Right ventricle myocardium inferior (tissue), 1 donor: ENCODE results near the gene DTHD1. TPM values are rescaled to one million over a fixed set of nuclear protein-coding genes. Genes with fewer than 3 reads are reported as not detected.

Experiments used
- ATAC-seq: fragments of 200-7000 bp; cut with Tn5 transposase; one replicate; pipeline ENCODE4 v1.9.1; 2020; ENCODE audit warnings: mild to moderate bottlenecking, moderate library complexity
- DNase-seq: peaks from one replicate; pipeline ENCODE4 v3.0.0; 2021; ENCODE audit errors: missing footprints
- intact Hi-C: fragments of 100-400 bp; cut with DNase I; formaldehyde crosslinking; loops from one replicate; pipeline ENCODE4 v1.11.0; 2022
- total RNA-seq: library from RNA; stranded (reverse); fragmentation: NEBNext Ultra II Directional; extraction: Animal tissue kit (Norgen Biotek cat#: 25700); gene quantifications from one replicate; pipeline ENCODE4 v1.2.1, GENCODE V29; 2021
- donor health status: DM: no; HTN: yes; CAD: no; lungs with severe emphysema.

DTHD1 gene
- total RNA-seq, 1 donor from 2014 or later = not detected

- ATAC-seq = no peak
- DNase-seq = no peak
These were observed 50.8 kb downstream of the DTHD1 start for GRCh38 chr4:36332023-36332781.

DNA sequence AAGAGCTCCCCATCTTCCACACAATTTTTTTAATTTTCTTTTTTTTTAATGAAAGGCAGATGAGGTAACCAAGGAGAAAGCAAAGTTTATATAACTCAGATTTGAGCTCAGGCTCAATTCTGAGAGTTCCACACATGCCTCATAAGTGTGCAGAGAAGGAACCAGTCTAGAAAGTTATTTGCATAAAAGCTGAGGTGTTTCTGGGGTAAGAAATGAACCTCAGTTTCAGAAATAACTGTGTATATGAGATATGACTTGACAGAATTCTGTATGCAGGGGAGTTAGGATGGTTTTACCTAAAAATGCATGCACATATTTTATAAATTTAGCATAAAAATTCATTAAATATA lies 51.3 kb downstream of the DTHD1 start:
- ATAC-seq (no peak), DNase-seq (no peak)
- intact Hi-C loops = no loop called here

More at GRCh38 chr4:36332023-36332781, 50.8 kb downstream of the DTHD1 start:
- intact Hi-C loops = no loop called here

DNA sequence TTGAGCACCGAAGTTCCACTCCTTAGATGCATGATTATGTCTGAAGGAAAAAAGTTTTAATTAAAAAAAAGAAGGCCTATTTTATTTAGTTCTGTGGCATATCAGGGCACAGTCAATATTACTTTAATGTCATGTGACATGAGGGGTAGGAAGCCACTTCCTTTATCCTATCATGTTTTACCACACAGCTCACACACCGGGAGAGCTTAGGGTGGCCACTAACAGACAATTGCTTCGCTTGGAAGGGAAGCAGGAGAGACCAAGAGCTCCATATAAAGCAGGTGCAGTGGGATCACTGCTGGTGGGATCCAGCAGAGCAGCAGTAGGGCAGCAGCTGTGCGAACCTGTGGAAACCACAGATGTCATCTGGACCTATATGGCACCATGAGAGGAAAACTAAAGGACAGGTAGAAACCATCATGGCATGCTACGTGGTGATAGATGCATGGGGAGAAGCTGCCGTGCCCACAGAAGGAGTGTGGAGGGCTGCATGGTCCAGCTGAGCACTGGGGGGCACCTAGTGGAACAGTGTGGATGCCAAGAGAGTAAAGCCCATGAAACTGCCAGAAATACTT lies 52.0 kb downstream of the DTHD1 start:
- intact Hi-C loops = no loop called here
- no peak for ATAC-seq
- no peak for DNase-seq

DNA sequence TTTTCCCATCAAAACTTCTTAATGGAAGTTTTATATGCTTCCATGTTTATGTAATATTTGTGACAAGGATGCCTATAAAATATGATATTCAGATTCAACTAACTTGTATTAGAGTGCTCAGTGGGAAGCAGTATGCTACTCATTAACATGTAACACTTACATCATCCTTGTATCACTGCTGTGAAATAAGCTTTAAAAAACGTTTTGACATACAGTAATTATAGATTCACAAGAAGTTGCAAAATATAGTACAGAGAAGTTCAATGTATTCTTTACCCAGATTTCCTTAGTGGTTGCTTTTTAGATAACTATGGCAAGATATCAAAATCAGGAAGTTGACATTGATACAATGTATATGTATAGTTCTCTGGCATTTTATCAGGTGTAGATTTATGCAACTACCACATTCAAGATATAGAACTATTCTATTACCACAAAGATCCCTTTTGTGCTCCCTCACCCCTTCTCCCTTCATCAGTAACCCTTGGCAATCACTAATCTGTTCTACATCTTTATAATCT lies 56.3 kb downstream of the DTHD1 start:
- intact Hi-C loops = no loop called here
- ATAC-seq (no peak), DNase-seq (no peak)

- intact Hi-C loops = no loop called here
- ATAC-seq = no peak
- DNase-seq = no peak
These were observed 57.6 kb downstream of the DTHD1 start for GRCh38 chr4:36338973-36339372.

GRCh38 chr4:36341936-36342335 lies 60.5 kb downstream of the DTHD1 start:
- intact Hi-C loops = loop anchor here (10.0 kb wide), 1 partner anchor 1043 kb away; no protein-coding TSS in a partner anchor
- no peak for DNase-seq

DNA sequence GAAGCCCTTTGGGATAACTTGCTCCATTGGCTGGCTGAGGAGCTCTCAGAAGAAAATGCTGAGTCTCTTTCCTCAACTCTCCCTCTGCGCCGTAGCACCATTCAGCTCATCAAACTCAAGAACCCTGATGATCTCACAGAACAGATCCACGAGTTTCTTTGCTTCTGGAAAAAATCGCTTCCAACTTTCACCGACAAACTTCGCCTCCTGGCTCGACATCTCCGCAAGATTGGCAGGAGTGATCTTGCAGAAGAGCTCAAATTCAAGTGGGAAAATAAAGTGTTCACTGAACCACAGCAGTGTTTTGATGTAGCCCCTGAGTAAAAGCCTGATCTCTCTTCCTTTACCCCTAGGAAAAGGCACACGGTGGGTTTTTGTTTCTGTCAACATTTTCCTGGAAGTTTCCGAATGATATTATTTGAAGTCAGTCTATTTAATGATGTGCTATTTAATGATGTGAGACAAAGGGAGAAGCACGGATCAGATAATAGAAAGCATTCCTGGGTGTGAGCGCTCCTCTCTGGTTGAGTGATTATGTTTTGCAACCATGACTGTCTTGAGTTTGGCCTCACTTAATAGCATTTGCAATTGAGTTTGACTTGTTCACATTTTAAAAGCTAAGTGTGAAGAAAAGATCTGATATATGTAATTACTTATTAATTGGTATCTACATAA lies 62.2 kb downstream of the DTHD1 start:
- ATAC-seq (no peak), DNase-seq (no peak)
- intact Hi-C loops = loop anchor here (10.0 kb wide), 1 partner anchor 1041 kb away; no protein-coding TSS in a partner anchor

More at GRCh38 chr4:36341936-36342335, 60.5 kb downstream of the DTHD1 start:
- ATAC-seq = no peak

- intact Hi-C loops = loop anchor here (10.0 kb wide), 1 partner anchor 1036 kb away; no protein-coding TSS in a partner anchor
- DNase-seq = no peak
- ATAC-seq = no peak
These were observed 67.1 kb downstream of the DTHD1 start for GRCh38 chr4:36348403-36348938.

- intact Hi-C loops = loop anchor here (10.0 kb wide), 1 partner anchor 1035 kb away; no protein-coding TSS in a partner anchor
- ATAC-seq = no peak
- DNase-seq = no peak
These were observed 68.6 kb downstream of the DTHD1 start for GRCh38 chr4:36349938-36350549.

DNA sequence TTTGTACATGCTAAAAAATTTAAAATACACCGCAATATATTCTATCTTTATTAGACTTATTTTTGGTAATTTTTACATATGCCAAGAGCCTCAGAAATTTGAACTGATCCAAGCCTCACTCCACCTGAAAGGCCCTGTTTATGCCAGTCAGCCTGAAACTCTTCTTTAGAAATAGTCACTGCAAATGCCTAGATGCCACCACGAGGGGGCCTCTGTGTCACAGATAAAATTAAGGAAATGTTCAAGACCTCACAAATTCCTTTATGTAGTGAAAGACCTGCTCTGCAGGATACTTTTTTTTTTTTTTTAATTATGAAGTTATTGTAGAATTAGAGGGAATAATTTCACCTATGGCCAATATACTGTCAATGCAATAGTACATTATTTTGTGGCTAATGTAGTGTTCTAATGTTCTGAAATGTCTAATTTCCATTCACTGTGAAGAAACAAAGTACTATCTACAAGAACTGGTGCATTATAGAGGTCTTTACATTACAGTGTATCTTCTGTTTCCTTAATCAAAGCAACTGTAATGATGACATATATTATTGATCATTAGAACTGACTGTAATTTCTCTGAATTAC lies 69.8 kb downstream of the DTHD1 start:
- no peak for ATAC-seq
- intact Hi-C loops = no loop called here
- DNase-seq = peak; percentile 65

GRCh38 chr4:36353998-36354397 lies 72.6 kb downstream of the DTHD1 start:
- DNase-seq = no peak
- no peak for ATAC-seq
- intact Hi-C loops = no loop called here

DNA sequence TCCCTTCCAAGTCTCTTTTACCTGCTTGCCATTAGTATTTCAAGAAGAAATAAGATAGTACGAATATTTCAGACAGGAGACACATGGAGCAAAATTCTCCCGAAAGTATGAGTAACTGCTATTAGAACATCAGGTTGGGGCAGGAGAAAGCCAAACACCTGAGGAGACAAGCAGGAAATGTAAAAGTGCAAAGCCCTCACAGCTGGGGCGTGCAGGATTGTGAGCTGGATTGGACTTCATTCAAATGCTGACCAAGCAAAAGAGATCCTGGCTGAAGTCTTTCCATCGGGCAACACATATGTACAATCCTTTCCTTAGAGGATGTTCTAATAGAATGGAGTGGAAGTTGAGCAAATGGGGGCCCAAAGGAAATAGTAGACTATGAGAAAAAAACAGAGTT lies 76.8 kb downstream of the DTHD1 start:
- ATAC-seq (no peak), DNase-seq (no peak)
- intact Hi-C loops = no loop called here

GRCh38 chr4:36360755-36361154 lies 79.3 kb downstream of the DTHD1 start:
- intact Hi-C loops = no loop called here
- ATAC-seq (no peak), DNase-seq (no peak)

DNA sequence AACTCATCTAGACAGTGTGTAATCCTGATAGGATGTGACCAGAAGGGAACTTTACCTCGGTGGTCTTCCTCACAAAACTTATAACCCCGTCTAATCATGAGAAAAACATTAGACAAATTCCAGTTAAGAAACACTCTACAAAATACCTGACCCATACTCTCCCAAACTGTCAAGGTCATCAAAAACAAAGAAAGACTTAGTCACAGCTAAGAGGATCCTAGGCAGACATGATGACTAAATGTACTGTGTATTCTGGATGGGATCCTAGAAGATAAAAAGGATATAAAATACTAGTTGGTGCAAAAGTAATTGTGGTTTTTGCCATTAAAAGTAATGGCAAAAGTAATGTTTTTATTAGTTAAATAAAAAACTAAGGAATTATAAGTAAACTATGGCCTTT lies 81.6 kb downstream of the DTHD1 start:
- no peak for ATAC-seq
- DNase-seq = no peak
- intact Hi-C loops = no loop called here

- intact Hi-C loops = no loop called here
- DNase-seq (no peak), ATAC-seq (no peak)
These were observed 93.6 kb downstream of the DTHD1 start for GRCh38 chr4:36374836-36375511.

GRCh38 chr4:36385951-36386571 lies 104.6 kb downstream of the DTHD1 start:
- no peak for DNase-seq
- no peak for ATAC-seq
- intact Hi-C loops = no loop called here

DNA sequence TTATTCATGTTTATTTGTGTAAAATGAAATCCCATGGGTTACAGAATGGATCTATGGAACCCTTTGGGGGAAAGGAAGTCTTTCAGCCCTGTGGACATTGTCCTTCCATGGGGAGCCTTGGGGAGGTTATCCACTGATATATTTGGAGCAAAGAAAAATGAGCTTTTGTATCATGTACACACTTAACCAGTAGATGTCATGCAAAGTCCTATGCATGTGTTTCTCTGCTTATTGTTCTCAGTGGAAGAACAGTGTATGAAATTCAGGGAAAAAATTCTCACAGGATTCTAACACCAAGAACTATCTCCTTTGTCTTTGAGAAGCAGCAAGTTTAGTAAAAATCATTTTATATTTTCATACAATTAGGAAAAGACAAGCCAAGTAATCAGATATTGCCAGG lies 105.3 kb downstream of the DTHD1 start:
- ATAC-seq (no peak), DNase-seq (no peak)
- intact Hi-C loops = no loop called here

GRCh38 chr4:36388710-36389109 lies 107.3 kb downstream of the DTHD1 start:
- intact Hi-C loops = no loop called here
- DNase-seq (no peak), ATAC-seq (no peak)
